Glutamatergic neuron (in vitro differentiated cells): ENCODE measurements around the gene C17orf75. TPM values are rescaled to one million over a fixed set of nuclear protein-coding genes. Genes with fewer than 3 reads are reported as not detected.

Experiments
- DNase-seq: peaks from one replicate; pipeline ENCODE4 v3.0.0; 2022
- H3K27ac Mint-ChIP-seq: one replicate; pipeline ENCODE4 v1.8.0; 2020; ENCODE audit warnings: mild to moderate bottlenecking, mixed read lengths, inconsistent platforms; ENCODE audit not compliant: unreplicated experiment
- H3K27me3 Mint-ChIP-seq: one replicate; pipeline ENCODE4 v1.8.0; 2020; ENCODE audit warnings: mild to moderate bottlenecking, moderate library complexity, mixed read lengths, inconsistent platforms; ENCODE audit not compliant: unreplicated experiment
- H3K36me3 Mint-ChIP-seq: one replicate; pipeline ENCODE4 v1.8.0; 2020; ENCODE audit warnings: mild to moderate bottlenecking, mixed read lengths, inconsistent platforms; ENCODE audit not compliant: unreplicated experiment
- H3K4me1 Mint-ChIP-seq: one replicate; pipeline ENCODE4 v1.8.0; 2020; ENCODE audit warnings: mild to moderate bottlenecking, low read depth, mixed read lengths, inconsistent platforms; ENCODE audit not compliant: unreplicated experiment
- H3K4me3 Mint-ChIP-seq: one replicate; pipeline ENCODE4 v1.8.0; 2020; ENCODE audit warnings: mild to moderate bottlenecking, mixed read lengths, inconsistent platforms; ENCODE audit not compliant: unreplicated experiment
- H3K9me3 Mint-ChIP-seq: one replicate; pipeline ENCODE4 v1.8.0; 2020; ENCODE audit warnings: mild to moderate bottlenecking, moderate library complexity, mixed read lengths, inconsistent platforms; ENCODE audit not compliant: unreplicated experiment
- CTCF ChIP-seq: fragments of 200-600 bp; sonication (generic); IDR thresholded peaks from one replicate; pipeline ENCODE4 v1.5.0; 2021; ENCODE audit not compliant: partially characterized antibody, unreplicated experiment
- total RNA-seq: library from RNA; stranded (reverse); fragmentation: NEBNext Ultra II Directional; extraction: Animal tissue kit (Norgen Biotek cat#: 25700); gene quantifications from one replicate; pipeline ENCODE4 v1.2.1, GENCODE V29; 2021; ENCODE audit not compliant: unreplicated experiment

C17orf75 gene
- total RNA-seq, 1 donor from 2014 or later: 48.9 TPM

GRCh38 chr17:32333187-32333586 is 8.8 kb downstream of the C17orf75 start:
- DNase-seq: no peak
- Mint-ChIP-seq H3K36me3 (no peaks in the 10 kb centered on the region), H3K4me1 (peaks cover 1% of the 10 kb centered on the region), H3K27ac (no peak overlapping the region), H3K27me3 (no peaks in the 10 kb centered on the region), H3K4me3 (no peak overlapping the region), H3K9me3 (no peaks in the 10 kb centered on the region)
- TF ChIP-seq CTCF: no peak

- no peaks in the 10 kb centered on the region for H3K36me3 Mint-ChIP-seq
- H3K4me3 Mint-ChIP-seq: no peak overlapping the region
- no peak overlapping the region for H3K27ac Mint-ChIP-seq
- no peak for DNase-seq
- TF ChIP-seq CTCF: no peak
- no peaks in the 10 kb centered on the region for H3K9me3 Mint-ChIP-seq
- no peaks in the 10 kb centered on the region for H3K27me3 Mint-ChIP-seq
- peaks cover 1% of the 10 kb centered on the region for H3K4me1 Mint-ChIP-seq
These were observed 10.5 kb downstream of the C17orf75 start for GRCh38 chr17:32331243-32332040.

GRCh38 chr17:32330147-32330546 is 11.8 kb downstream of the C17orf75 start:
- DNase-seq: no peak
- no peak for TF ChIP-seq CTCF
- H3K9me3 Mint-ChIP-seq: no peaks in the 10 kb centered on the region
- peaks cover 1% of the 10 kb centered on the region for H3K4me1 Mint-ChIP-seq
- no peaks in the 10 kb centered on the region for H3K27me3 Mint-ChIP-seq
- H3K27ac Mint-ChIP-seq: no peak overlapping the region
- H3K36me3 Mint-ChIP-seq: no peaks in the 10 kb centered on the region
- no peak overlapping the region for H3K4me3 Mint-ChIP-seq

- H3K36me3 Mint-ChIP-seq: no peaks in the 10 kb centered on the region
- peaks cover 6% of the 10 kb centered on the region for H3K4me1 Mint-ChIP-seq
- no peak for DNase-seq
- no peak overlapping the region for H3K4me3 Mint-ChIP-seq
- TF ChIP-seq CTCF: no peak
- H3K27ac Mint-ChIP-seq: no peak overlapping the region
- H3K27me3 Mint-ChIP-seq: peaks cover 2% of the 10 kb centered on the region
- H3K9me3 Mint-ChIP-seq: peaks cover 8% of the 10 kb centered on the region
These were observed 14.1 kb downstream of the C17orf75 start for GRCh38 chr17:32327911-32328310.

- Mint-ChIP-seq H3K4me1 (peaks cover 8% of the 10 kb centered on the region), H3K36me3 (no peaks in the 10 kb centered on the region), H3K9me3 (peaks cover 18% of the 10 kb centered on the region), H3K4me3 (no peak overlapping the region), H3K27ac (no peak overlapping the region), H3K27me3 (peaks cover 8% of the 10 kb centered on the region)
- TF ChIP-seq CTCF: no peak
- DNase-seq: no peak
These were observed 18.0 kb downstream of the C17orf75 start for GRCh38 chr17:32323811-32324491.
